Tongue (tissue), 2 donors: Measurements from ENCODE around the gene ZC3HAV1L. TPM values are rescaled to one million over a fixed set of nuclear protein-coding genes. Genes with fewer than 3 reads are reported as not detected.
"Not testable (repeated sequence)": the region's sequence is repeated elsewhere in the genome, so short reads cannot be mapped to it uniquely, and the experiment has no call there.

Experiments
- DNase-seq: peaks from one replicate; pipeline ENCODE4 v3.0.0-alpha.2; 2015
- total RNA-seq: library from RNA; depleted of rRNA; stranded (reverse); fragments of >200 nt; gene quantifications from one replicate; pipeline ENCODE4 v1.2.3, GENCODE V29; 2014

ZC3HAV1L gene
- total RNA-seq, result 40.6 TPM

DNA sequence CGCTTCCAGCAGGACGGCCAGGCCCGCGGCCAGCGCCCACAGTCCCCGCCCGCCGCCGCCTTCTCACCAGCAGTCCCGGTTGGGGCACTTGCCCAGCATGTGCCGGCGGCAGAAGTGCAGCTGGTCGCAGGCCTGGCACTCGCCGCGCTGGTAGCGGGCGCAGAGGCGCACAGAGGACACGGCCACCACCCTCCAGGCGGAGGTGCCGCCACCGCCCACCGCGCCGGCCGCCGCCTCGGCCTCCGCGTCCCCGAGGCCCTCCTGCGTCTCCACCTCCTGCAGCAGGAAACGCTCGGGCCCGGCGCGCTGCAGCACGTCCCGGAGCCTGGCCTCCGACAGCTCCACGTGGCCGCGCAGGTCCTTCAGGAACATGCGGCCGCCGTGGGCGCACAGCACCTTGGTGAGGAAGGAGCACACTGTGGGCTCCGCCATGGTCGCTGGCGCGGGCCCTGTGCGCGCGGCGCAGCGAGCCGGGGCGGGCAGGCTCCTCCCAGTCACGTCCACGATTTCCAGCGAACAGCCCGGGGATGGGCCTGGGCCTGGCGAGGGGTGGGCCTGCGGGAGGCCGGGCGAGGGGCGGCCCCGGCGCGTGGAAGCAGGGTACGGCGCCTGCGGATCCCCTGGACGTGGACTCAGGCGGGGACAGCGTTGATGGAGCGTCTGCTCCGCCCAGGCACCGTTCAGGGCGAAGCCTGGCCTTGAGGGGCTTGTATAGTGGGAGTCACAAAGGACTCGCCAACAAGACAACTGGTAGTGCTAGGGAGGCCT, at the start of gene ZC3HAV1L:
TSS of gene ZC3HAV1L (minus strand) at position 457 of the 768 bp plus-strand sequence. CDS start at position 432, 25 bp downstream.
- DNase-seq, result peak; percentile 93

- DNase-seq, result no peak
Observed at GRCh38 chr7:139084709-139085108, 48.9 kb upstream of the ZC3HAV1L start.

DNA sequence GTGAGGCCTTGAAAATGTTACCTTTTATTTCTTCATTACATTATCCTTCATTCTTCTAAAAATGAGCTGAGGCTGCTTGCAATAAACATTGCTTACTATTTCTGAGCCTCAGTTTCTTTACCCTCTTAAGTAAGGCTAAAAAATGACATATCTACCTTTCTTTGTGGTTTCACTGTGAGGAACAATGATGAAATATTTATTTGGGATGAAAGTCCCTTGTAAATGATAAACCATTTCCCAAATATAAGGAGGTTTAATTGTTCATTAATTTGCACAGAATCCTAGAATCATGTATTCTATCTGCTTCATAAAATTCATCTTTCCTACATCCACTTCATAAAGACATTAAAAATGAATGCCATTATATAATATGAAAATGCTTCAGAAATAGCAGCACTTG, 45.7 kb upstream of the ZC3HAV1L start:
- no peak for DNase-seq

- DNase-seq, result no peak
Observed at GRCh38 chr7:139080905-139081304, 45.1 kb upstream of the ZC3HAV1L start.

GRCh38 chr7:139079861-139080260, 44.0 kb upstream of the ZC3HAV1L start:
- no peak for DNase-seq

- no peak for DNase-seq
Observed at GRCh38 chr7:139078911-139079310, 43.1 kb upstream of the ZC3HAV1L start.

DNA sequence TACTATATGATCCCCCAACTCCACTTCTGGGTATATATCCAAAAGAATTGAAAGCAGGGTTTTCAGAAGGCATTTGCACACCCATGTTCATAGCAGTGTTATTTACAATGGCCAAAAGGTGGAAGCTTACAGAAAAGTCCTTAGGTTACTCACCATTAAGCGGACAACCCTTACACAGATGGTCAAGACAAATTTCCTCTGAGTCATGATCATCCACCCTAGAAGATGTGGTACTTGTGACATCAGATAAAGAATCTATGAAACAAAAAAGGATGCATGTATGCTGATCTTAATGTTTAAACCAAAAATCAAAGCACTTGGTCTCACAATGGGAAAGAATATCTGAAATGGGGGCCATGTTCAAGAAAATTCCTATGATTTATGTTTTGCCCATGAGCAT, 42.6 kb upstream of the ZC3HAV1L start:
- DNase-seq, result no peak

GRCh38 chr7:139077706-139078105, 41.9 kb upstream of the ZC3HAV1L start:
- DNase-seq, result not testable (repeated sequence)

GRCh38 chr7:139075871-139076686, 40.2 kb upstream of the ZC3HAV1L start:
- no peak for DNase-seq

GRCh38 chr7:139075031-139075652, 39.3 kb upstream of the ZC3HAV1L start:
- peak; percentile 90 for DNase-seq

GRCh38 chr7:139072796-139073195, 37.0 kb upstream of the ZC3HAV1L start:
- DNase-seq, result no peak

GRCh38 chr7:139071680-139072079, 35.8 kb upstream of the ZC3HAV1L start:
- DNase-seq, result no peak

DNA sequence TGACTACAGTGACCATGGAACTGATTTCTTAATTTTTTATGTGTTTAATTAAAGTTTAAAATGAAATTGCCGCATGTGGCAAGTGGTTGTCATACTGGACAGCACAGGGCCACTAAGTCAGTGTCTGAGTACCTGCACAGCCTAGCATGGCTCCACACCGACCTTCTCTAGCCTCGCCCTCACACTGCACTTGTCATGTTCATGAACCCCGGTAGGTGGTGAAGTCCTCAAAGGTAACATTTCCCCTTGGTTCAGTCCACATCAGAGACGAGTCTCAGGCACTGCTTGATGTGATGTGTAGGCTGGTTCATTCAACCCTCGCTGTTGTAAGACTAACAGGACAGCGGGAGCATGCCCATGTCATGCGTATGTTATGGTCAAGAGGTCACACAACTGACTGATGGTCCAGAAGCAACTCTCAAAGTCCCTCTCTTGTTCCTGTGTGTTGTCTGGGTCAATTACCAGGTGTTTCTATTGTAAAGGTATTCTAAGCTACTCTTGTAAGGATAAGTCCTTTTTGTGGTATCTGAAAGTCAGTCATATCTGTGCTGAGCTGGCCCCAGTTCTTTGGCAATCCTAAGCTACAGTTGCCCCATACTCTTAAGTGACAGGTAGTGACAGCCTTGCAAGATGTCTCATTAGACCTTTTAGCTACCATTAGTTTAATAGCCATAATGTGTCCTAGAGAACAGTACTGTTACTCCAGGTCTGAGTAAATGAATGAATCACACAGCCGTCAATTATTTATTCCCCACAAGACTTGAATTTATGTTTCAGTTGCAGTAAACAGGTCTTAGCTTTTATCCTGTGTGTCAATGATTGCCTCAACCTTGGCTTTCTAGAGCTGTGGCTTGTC, 32.9 kb upstream of the ZC3HAV1L start:
- no peak for DNase-seq

DNA sequence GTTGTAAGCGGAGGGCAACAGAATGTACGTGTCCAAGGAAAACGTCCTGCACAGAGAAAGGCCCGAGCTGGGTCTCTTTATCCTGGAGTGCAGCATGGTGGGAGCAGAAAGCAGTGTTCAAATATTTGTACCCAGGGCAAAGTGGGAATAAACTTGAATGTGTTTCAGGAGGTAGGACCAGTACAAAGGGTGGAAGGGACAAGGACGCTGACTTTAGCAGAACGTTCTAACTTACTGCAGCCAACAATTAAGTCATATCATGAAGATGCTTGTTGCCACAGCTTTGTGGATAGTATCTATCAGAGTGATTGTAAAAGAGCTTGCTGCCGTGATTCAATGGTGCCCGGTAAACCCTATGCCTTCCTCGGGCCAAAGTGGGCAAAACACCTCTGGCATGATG, 30.5 kb upstream of the ZC3HAV1L start:
- DNase-seq, result no peak

DNA sequence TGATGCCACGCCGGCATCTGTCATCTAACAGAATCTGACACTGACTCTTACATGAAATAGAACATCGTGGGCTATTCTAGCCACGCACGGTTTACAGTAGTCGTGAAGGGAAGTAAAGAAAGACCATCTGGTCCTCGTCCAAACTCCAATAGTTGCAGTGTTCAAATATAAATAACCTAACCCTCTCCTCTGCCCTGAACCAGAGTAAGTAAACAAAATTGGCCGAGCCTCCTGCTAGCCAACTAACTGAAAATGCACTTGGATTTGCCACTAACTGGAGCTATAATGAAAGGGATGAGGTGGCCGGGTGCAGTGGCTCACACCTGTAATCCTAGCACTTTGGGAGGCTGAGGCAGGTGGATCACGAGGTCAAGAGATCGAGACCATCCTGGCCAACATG, 29.5 kb upstream of the ZC3HAV1L start:
- DNase-seq, result no peak

GRCh38 chr7:139061416-139061815, 25.6 kb upstream of the ZC3HAV1L start:
- no peak for DNase-seq

- DNase-seq, result peak; percentile 9
Observed at GRCh38 chr7:139060695-139061237, 24.9 kb upstream of the ZC3HAV1L start.

GRCh38 chr7:139059905-139060304, 24.1 kb upstream of the ZC3HAV1L start:
- peak; percentile 2 for DNase-seq

DNA sequence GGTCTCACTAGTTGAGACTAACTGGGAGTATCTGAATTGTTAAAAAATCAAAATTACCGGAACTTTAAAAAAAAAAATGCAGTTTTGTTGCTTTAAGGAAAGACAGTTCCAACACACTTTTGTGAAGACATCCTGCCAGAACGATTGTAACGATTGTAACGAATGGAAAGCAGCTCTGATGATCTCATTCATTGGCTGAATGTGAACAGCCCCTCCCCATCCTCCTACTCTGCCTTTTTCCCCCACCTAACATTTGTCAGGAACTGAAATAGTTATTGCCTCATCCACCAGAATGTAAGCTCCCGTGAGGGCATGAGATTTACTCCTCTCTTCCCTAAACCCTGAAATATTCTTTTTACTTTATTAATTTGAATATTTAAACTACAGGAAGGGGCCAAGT, 23.1 kb upstream of the ZC3HAV1L start:
- peak; percentile 76 for DNase-seq

DNA sequence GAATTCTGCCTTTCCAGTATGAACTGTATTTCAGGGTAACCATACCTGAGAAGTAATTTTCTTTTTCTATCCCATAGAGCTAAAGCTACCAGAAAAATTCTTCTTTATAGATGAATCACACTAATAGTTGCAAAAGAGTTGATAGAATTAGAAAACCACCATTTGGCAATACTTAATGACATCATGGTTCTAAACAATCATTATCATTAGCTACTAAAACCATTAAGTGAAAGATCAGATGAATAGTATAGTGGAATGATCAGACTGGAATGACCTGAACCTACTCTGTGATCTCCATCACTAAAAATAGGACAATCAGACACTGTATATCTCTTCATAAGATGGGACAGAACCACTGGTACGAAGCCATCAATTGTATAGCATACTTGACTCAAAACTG, 19.8 kb upstream of the ZC3HAV1L start:
- DNase-seq, result no peak

GRCh38 chr7:139054656-139055055, 18.8 kb upstream of the ZC3HAV1L start:
- DNase-seq, result not testable (repeated sequence)

DNA sequence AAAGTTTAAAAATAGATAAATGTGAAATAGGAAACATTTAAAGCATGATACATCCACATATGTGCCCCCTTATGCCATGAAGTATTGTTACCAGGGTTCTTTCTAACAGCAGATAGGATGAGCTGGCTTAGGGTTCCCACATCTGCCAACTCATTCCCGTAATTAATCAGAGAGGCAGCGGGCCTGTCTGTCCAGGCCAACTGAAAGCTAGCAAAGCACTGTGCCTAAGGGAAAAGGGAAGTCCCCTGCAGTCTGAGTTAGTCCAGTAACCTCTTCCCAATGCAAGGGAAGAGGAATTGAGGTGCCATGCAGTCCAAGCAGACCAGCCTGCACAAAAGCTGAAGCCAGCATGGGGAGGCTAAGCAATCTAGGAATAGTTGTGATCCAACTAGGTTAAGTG, 18.3 kb upstream of the ZC3HAV1L start:
- no peak for DNase-seq
